Adipose tissue (tissue), 3 donors: ENCODE data around the gene GP1BA. TPM values are rescaled to one million over a fixed set of nuclear protein-coding genes. Genes with fewer than 3 reads are reported as not detected.

Experiments used
- H3K27ac ChIP-seq: one replicate; pipeline ENCODE4 v1.5.1; 2013; ENCODE audit warnings: low read depth, low read length
- WGBS, 3 donors: extraction: QIAGEN DNeasy Blood & Tissue Kit; methylation state at CpG; one replicate each; pipeline ENCODE4 v1.1.7; 2013; 5-methylcytosine and 5-hydroxymethylcytosine counted together
- polyA plus RNA-seq, 3 donors: library from polyadenylated mRNA; stranded (reverse); fragments of 200-250 nt; gene quantifications; one replicate each; pipeline ENCODE4 v1.2.3, GENCODE V29; 2013
- donor health status: healthy with polysubstance abuse.
- donor health status: Bipolar disorder and iron deficiency.
- donor health status: healthy.

Gene GP1BA
- polyA plus RNA-seq, 3 donors: 0.04 to 0.05 TPM; not detected in 1

- 69 to 79% (median 76%) methylated on average over 12 to 16 of the region's 16 CpGs for WGBS, 3 donors
These were observed 1.6 kb downstream of the GP1BA start for GRCh38 chr17:4933646-4934045.

GRCh38 chr17:4934173-4934979, 2.3 kb downstream of the GP1BA start:
- WGBS, 3 donors: 20 to 27% (median 22%) methylated on average over 14 of the region's 14 CpGs
- H3K27ac ChIP-seq: no peak overlapping the region

More at GRCh38 chr17:4933646-4934045, 1.6 kb downstream of the GP1BA start:
- H3K27ac ChIP-seq: no peak overlapping the region

GRCh38 chr17:4935650-4936049, 3.6 kb downstream of the GP1BA start:
- H3K27ac ChIP-seq: no peak overlapping the region

- WGBS, 3 donors: 82 to 96% (median 86%) methylated on average over 3 of the region's 3 CpGs
These were observed 4.4 kb downstream of the GP1BA start for GRCh38 chr17:4936436-4936835.

GRCh38 chr17:4937553-4937952, 5.5 kb downstream of the GP1BA start:
- WGBS, 3 donors: 91 to 94% (median 92%) methylated on average over 16 of the region's 16 CpGs
- H3K27ac ChIP-seq: no peak overlapping the region

More at GRCh38 chr17:4936436-4936835, 4.4 kb downstream of the GP1BA start:
- no peak overlapping the region for H3K27ac ChIP-seq

GRCh38 chr17:4938069-4938491, 6.0 kb downstream of the GP1BA start:
- WGBS, 3 donors: 86 to 93% (median 90%) methylated on average over 11 of the region's 11 CpGs
- H3K27ac ChIP-seq: no peak overlapping the region

- peak overlapping the region; percentile 22 for H3K27ac ChIP-seq
- 51 to 63% (median 59%) methylated on average over 19 of the region's 19 CpGs for WGBS, 3 donors
These were observed 6.8 kb downstream of the GP1BA start for GRCh38 chr17:4938688-4939545.

GRCh38 chr17:4939546-4939795, 7.4 kb downstream of the GP1BA start:
- peak overlapping the region; percentile 22 for H3K27ac ChIP-seq
- WGBS, 3 donors: 0 to 1% (median 0%) methylated on average over 16 of the region's 16 CpGs

GRCh38 chr17:4939796-4940554, 7.9 kb downstream of the GP1BA start, which contains the start of the genes RNF167 and SLC25A11:
RNF167 (plus strand) TSS chr17:4940268; CDS start chr17:4940910, 642 bp downstream.
SLC25A11 (minus strand) TSS chr17:4940046; CDS start chr17:4939910, 136 bp downstream.
- WGBS, 3 donors: 0% methylated on average over 72 of the region's 72 CpGs

GRCh38 chr17:4940555-4941318, 8.7 kb downstream of the GP1BA start:
- 0 to 1% (median 1%) methylated on average over 27 to 29 of the region's 29 CpGs for WGBS, 3 donors
- H3K27ac ChIP-seq: peak overlapping the region; percentile 30

More at GRCh38 chr17:4939796-4940554, 7.9 kb downstream of the GP1BA start, which contains the start of the genes RNF167 and SLC25A11:
- H3K27ac ChIP-seq: peak within 1 kb of the TSS; percentile 30

GRCh38 chr17:4941319-4941610, 9.2 kb downstream of the GP1BA start:
- no peak overlapping the region for H3K27ac ChIP-seq
- WGBS, 3 donors: 41 to 50% (median 49%) methylated on average over 4 of the region's 4 CpGs

GRCh38 chr17:4942760-4943508, 10.9 kb downstream of the GP1BA start:
- no peak overlapping the region for H3K27ac ChIP-seq

GRCh38 chr17:4944163-4944553, 12.1 kb downstream of the GP1BA start:
- H3K27ac ChIP-seq: peak overlapping the region; percentile 29
- 34 to 72% (median 40%) methylated on average over 3 of the region's 3 CpGs for WGBS, 3 donors

More at GRCh38 chr17:4942760-4943508, 10.9 kb downstream of the GP1BA start:
- WGBS, 3 donors: 68 to 83% (median 76%) methylated on average over 13 of the region's 13 CpGs

- H3K27ac ChIP-seq: peak overlapping the region; percentile 29
- 39 to 63% (median 49%) methylated on average over 8 of the region's 8 CpGs for WGBS, 3 donors
These were observed 12.6 kb downstream of the GP1BA start for GRCh38 chr17:4944554-4945175.

- H3K27ac ChIP-seq: peak overlapping the region; percentile 29
- 25 to 54% (median 31%) methylated on average over 7 of the region's 7 CpGs for WGBS, 3 donors
These were observed 13.3 kb downstream of the GP1BA start for GRCh38 chr17:4945176-4945943.

- 31 to 40% (median 34%) methylated on average over 4 of the region's 4 CpGs for WGBS, 3 donors
- no peak overlapping the region for H3K27ac ChIP-seq
These were observed 13.8 kb downstream of the GP1BA start for GRCh38 chr17:4945944-4946280.
